CD4-positive, alpha-beta T cell treated with Interleukin-6 at 100 ng/mL for 8 hours (primary cell): ENCODE results near the gene OSER1.
"Not testable (repeated sequence)": the region's sequence is repeated elsewhere in the genome, so short reads cannot be mapped to it uniquely, and the experiment has no call there.

Experiments used
- DNase-seq: peaks from one replicate; pipeline ENCODE4 v3.0.0-alpha.2; 2020; ENCODE audit warnings: mixed read lengths, low spot score

Gene OSER1

GRCh38 chr20:44200983-44201382 lies 9.6 kb downstream of the OSER1 start:
- no peak for DNase-seq

- DNase-seq: no peak
These were observed 10.2 kb downstream of the OSER1 start for GRCh38 chr20:44200371-44200770.

- no peak for DNase-seq
These were observed 10.7 kb downstream of the OSER1 start for GRCh38 chr20:44199877-44200276.

- DNase-seq: no peak
These were observed 11.7 kb downstream of the OSER1 start for GRCh38 chr20:44198872-44199271.

DNA sequence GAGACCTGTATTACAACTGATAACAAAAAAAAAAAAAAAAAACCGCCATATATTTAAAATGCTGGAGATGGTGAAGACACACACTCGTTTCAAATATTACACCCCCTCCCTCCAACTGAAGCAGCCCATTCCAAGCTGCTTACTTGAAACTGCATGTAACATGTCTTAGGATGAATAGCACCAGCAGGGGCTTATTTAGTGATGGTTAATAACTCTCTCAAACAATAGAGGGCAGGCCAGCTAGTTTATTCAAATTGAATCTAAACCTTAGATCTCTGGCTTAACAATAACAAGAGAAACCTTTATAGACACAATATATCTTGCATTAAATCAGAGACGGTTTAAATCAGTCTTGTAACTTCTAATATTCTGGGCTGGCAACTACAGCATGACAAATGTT lies 14.3 kb downstream of the OSER1 start:
- DNase-seq: no peak

- DNase-seq: no peak
These were observed 15.0 kb downstream of the OSER1 start for GRCh38 chr20:44195605-44196004.

- no peak for DNase-seq
These were observed 16.8 kb downstream of the OSER1 start for GRCh38 chr20:44193801-44194200.

GRCh38 chr20:44191640-44192039 lies 18.9 kb downstream of the OSER1 start:
- DNase-seq: not testable (repeated sequence)

DNA sequence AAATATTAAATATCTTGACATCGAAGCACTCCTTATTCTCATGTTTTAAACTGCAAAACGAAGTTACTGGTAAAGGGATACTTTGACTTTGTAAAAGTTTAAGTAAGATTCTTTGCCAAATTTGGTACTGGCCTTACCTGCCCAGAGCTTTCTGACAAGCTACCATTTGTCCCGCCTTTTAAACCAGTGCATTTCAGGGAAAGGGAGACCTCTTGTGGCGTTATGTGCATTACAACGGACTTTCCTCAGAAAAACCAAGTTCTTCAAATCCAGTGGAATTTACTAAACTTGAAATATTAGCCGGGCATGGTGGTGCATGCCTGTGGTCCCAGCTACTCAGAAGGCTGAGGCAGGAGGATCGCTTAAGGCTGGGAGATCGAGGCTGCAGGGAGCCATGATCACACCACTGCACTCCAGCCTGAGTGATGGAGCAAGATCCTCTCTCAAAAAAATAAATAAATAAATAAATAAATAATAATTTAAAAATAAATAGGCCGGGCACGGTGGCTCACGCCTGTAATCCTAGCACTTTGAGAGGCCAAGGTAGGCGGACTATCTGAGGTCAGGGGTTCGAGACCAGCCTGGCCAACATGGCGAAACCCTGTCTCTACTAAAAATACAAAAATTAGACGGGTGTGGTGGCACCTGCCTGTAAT lies 20.2 kb downstream of the OSER1 start:
- peak; percentile 38 for DNase-seq

- DNase-seq: no peak
These were observed 21.8 kb downstream of the OSER1 start for GRCh38 chr20:44188752-44189151.

- DNase-seq: no peak
These were observed 22.5 kb downstream of the OSER1 start for GRCh38 chr20:44187772-44188709.

- DNase-seq: no peak
These were observed 23.4 kb downstream of the OSER1 start, which contains the start of gene JPH2 for GRCh38 chr20:44187054-44187771. JPH2 (minus strand) TSS chr20:44187188; CDS start chr20:44186705, 483 bp downstream.

- DNase-seq: no peak
These were observed 23.9 kb downstream of the OSER1 start for GRCh38 chr20:44186674-44187053.

DNA sequence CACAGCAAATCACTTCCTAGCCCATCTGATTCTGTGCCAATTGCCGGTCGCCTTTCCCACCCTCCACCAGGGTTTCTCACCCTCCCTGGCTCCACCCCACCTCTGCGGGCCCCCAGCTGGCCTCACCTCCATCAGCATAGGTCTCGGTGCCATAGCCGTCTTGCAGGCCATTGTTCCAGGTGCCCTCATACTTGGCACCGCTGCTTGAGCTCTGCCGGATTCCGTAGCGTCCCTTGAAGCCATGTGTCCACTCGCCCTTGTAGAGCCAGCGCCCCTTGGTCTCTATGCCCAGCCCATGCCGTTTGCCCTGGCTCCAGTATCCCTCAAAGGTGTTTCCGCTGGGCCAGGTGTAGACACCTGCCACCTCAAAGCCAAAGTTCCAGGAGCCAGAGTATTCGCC lies 24.4 kb downstream of the OSER1 start:
- DNase-seq: no peak

GRCh38 chr20:44185574-44185973 lies 25.0 kb downstream of the OSER1 start:
- no peak for DNase-seq

DNA sequence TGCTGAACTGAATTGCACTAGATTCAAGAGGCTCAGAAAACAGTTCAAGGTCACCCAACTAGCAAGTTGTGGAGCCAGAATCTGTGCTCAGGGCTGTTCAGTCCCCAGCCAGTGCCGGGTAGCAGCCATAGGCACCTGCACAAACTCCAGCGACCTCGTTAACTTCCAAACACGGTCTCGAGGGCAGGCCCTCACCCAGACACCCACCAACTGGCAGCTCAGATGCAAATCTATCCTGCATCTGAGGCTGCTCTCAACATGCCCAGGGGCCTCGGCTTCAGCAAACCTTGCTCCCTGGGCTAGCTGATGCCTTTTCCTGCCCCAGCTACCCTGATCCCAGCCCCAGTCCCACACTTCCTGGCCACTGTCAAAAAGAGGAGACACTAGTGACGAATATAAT lies 27.3 kb downstream of the OSER1 start:
- DNase-seq: no peak

GRCh38 chr20:44182863-44183262 lies 27.7 kb downstream of the OSER1 start:
- no peak for DNase-seq

GRCh38 chr20:44182135-44182765 lies 28.3 kb downstream of the OSER1 start:
- DNase-seq: no peak

GRCh38 chr20:44181611-44182010 lies 29.0 kb downstream of the OSER1 start:
- DNase-seq: no peak

DNA sequence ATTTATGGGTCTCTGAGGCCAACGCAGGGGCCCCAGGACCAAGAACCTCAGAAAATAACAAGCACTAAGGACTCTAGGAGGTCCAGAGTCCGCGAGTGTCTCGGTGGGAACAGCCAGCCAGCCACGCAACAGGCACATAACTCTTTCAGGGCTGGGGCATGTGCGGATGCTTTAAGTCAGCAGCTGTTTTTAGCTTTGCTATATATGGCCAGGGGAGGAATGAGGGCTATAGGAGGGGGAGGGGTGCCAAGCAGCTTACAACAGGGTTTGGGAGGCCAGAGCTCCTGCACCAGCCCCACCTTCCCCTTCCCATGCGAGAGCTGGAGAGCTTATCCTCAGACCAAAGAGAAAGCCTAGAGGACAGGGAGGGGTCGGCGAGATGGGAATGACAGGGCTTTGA lies 29.8 kb downstream of the OSER1 start:
- no peak for DNase-seq

GRCh38 chr20:44176833-44177534 lies 33.6 kb downstream of the OSER1 start:
- DNase-seq: no peak
